GM21423 (cell line): ENCODE measurements around the gene SERPINE1.
"Not testable (repeated sequence)": the region's sequence is repeated elsewhere in the genome, so short reads cannot be mapped to it uniquely, and the experiment has no call there.

Experiments
- ATAC-seq: cut with Tn5 transposase; IDR thresholded peaks from one replicate; pipeline ENCODE4 v1.9.1; 2021; ENCODE audit warnings: mild to moderate bottlenecking, moderate library complexity; ENCODE audit not compliant: unreplicated experiment

The SERPINE1 gene

DNA sequence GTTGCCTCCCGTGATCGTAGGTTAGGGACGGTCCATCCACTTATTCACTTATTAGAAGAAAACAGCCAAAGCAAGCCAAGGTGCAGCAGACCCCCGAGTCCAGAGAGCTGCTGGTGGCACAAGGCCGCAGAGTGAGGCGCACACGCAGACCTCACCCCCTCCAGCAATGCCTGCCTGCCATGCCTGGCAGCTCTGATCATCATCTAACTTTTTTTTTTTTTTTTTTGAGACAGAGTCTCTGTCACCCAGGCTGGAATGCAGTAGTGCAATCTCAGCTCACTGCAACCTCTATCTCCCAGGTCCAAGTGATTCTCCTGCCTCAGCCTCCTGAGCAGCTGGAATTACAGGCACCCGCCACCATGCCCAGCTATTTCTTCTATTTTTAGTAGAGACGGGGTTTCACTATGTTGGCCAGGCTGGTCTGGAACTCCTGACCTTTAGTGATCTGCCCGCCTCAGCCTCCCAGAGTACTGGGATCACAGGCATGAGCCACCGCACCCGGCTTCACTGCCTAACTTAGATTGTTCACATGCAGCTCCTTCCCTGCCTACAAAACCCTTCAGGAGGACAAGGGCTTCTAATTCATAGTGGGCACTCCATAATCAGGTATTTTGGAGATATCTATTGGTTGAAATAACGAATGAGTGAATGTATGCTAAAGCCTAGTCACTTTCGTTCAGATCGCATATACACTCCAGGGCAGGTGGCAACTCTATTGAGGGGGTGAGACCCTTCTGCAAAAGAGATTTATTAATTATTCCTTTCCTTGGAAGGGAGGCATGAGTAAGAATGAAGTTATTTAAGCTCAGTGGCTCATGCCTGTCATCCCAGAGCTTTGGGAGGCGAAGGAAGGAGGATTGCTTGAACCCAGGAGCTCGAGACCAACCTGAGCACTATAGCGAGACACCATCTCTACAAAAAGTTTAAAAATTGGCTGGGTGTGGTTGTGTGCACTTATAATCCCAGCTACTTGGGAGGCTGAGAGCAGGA lies 25.8 kb upstream of the SERPINE1 start:
- no peak for ATAC-seq

DNA sequence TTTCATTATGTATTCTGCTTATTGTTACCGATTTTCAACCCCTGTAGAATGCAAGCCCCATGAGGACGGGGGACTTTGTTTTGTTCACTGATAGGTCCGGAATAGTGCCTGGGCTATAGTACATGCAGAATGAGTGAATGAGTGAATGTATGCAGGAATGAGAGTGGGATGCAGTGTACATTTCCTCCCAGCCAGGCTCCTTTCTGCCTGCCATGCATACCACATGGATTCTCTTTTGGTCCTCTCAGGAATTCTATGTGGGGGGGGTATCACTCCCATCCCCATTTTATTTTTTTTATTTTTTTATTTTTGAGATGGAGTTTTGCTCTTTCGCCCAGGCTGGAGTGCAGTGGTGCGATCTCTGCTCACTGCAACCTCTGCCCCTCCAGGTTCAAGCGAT lies 24.9 kb upstream of the SERPINE1 start:
- no peak for ATAC-seq

DNA sequence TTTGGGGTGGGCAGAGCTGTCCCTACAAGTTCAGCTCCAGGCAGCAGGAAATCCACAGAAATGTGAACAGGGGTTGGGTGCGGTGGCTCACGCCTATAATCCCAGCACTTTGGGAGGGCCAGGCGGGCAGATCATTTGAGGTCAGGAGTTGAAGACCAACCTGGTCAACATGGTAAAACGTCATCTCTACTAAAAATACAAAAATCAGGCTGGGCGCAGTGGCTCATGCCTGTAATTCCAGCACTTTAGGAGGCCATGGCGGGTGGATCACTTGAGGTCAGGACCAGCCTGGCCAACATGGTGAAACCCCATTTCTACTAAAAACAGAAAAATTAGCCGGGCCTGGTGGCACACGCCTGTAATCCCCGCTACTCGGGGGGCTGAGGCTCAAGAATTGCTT lies 23.2 kb upstream of the SERPINE1 start:
- not testable (repeated sequence) for ATAC-seq

DNA sequence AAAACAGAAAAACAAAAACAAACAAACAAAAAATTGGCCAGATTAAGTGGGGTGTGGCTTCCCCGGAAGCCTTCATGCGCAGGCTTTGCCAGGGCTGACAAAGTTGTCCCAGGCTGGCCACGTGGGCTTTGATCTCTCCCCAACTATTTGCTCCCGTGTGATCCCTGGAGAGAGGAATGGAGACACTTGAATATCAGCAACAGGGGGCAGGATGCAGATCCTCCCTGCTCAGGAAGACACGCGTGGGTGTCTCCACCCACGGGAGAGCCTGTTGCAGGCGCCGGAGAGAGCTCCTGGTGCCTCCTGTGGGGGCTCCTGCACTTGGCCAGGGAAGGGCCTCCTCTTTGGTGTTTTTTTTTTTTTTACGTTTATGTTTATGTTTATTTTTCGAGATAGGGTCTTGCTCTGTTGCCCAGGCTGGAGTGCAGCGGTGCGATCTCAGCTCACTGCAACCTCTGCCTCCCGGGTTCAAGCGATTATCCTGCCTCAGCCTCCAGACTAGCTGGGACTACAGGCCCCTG lies 22.7 kb upstream of the SERPINE1 start:
- no peak for ATAC-seq

DNA sequence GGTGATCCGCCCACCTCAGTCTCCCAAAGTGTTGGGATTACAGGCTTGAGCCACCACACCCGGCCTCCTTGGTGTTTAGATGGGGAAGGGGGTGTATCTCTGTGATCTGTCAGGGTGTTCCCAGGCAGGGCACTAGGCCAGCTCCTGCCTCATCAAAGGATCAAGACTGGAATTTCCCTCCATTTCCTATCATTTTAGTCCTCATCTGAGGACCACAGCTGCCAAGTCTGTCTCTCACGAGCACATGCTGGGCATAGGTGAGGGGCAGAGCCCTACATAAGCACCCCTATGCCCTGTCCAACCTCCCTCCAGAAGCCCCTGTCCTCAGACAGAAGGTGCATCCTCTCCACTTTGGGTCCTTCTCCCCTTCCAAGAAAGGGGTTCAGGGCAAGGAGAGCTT lies 22.1 kb upstream of the SERPINE1 start:
- no peak for ATAC-seq

DNA sequence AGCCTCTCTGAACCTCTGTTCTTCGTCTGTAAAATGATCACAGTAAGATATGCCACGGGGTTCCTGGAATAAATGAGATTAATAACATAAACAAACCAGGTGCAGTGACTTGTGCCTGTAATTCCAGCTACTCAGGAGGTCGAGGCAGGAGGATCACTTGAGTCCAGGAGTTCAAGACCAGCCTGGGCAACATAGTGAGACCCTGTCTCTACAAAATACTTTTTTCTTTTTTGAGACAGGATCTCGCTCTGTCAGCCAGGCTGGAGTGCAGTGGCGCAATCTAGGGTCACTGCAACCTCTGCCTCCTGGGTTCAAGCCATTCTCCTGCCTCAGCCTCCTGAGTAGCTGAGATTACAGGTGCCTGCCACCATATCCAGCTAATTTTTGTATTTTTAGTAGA lies 21.7 kb upstream of the SERPINE1 start:
- not testable (repeated sequence) for ATAC-seq

DNA sequence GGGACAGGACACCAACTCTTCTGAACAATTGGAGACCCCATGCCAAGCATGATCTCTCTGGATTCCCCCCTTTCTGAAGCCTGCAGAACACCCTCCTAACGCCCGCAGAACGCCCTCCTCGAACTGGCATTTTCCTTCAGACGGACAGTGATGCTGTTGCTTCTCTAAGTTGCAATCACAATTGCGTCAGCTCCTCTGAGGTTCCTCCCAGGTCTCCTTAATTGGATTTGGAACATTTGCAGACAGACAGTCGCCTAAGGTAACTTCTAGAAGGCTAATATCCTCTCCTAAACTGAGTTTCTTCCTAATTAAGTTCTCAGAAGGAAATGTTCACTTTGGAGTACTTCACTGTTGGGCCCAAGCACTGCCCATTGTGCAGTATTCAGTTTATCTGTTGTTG lies 20.5 kb upstream of the SERPINE1 start:
- no peak for ATAC-seq

DNA sequence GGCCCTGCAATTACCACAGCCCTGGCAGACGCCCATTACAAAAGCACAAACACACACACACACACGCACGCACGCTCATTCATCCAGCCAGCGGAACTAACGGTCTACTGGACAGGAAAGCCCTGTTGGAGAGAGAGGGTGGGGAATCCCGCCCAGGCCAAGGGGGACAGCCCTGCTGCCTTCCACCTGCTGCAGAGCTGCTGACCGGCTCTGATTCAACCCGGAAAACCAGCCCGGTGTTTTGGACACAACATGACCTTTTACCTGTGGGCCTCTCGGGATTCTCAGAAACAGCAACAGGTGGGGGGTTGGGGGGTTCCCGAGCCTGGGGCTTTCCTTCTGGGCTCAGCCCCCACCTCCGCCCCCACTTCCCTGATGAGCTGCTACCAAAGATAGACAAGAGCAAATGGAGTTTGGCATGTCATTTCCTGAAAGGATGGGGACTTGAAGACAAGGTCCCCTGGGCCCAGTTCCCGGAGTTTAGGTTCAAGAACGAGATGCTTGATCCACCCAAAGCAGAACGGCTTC lies 18.5 kb upstream of the SERPINE1 start:
- no peak for ATAC-seq

DNA sequence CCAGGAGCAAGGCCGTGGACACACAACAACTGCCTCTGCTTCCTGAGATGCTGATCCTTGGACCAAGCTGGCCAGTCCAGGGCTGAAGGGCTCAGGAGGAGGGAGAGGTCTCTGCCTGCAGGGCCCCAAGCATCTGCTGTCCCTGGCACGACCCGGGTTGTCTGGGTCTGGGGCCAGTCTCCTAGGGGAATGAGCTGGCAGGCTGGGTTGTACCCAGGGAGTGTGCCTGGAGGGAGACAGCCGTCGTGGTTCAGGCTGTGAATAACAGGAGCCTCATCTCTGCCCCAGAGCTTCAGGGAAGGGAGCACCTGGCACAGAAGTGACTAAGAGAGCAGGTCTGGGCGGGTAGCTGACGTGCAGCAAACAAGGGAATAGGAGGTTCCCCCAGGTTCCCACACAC lies 17.9 kb upstream of the SERPINE1 start:
- no peak for ATAC-seq

DNA sequence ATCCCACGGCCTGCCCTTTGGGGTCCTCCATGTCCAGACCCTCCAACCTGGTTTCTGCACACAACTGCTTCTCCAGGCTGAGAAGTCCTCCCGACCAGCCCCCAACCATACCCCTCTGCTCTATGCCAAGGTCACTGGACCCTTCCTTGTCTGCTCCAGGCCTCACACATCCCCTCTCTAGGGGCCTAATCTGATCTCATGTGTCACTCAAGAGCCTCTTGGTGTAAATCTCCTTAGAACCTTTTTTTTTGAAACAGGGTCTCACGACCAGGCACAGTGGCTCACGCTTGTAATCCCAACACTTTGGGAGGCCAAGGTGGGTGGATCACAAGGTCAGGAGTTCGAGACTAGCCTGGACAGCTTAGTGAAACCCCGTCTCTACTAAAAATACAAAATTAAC lies 17.5 kb upstream of the SERPINE1 start:
- ATAC-seq = no peak

DNA sequence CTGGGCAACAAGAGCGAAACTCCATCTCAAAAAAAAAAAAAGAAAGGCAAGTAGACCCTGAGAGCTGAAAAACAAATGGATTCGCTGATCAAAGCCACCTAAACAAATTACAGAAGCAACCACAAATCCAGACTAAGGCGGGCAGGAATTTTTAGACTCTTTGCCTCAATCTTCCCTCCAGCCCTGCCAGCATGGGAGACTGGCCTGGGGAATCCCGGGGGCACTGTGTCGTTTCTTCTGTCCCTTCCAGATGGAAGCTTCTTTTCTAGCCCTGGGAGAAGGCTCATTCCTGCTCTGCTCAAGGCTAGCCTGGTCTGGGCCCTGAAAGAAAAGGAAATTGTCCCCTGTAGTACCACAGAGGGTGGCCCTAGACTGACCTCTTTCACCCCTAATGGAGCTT lies 15.6 kb upstream of the SERPINE1 start:
- ATAC-seq = no peak

DNA sequence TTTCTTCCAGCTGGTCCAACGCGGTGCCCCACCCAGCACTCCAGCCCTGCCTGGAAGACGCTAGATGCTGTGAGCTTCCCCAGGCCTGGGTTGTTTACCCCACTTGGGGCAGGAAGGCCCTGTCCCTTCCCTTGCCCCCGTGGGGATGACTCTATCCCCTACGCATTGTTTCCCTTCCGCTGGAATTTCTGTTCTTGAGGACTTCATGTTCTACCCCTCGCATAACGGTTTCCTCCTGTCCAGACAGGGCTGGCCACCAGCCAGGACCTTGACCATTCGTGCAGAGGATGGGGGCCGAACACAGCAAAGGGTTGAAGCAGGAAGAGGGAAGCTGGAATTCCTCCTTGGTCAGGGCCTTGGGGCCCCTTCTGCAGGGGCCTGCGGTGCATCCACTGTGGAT lies 14.7 kb upstream of the SERPINE1 start:
- no peak for ATAC-seq

DNA sequence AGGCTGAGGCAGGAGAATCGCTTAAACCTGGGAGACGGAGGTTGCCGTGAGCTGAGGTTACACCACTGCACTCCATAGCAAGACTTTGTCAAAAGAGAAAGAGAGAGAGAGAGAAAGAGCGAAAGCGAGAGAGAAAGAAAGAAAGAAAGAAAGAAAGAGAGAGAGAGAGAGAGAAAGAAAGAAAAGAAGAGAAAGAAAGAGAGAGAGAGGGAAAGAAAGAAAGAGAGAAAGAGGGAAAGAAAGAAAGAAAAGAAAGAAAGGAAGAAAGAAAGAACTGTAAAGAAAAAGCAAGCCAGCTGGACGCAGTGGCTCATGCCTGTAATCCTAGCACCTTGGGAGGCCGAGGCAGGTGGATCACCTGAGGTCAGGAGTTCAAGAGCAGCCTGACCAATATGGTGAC lies 13.8 kb upstream of the SERPINE1 start:
- not testable (repeated sequence) for ATAC-seq

DNA sequence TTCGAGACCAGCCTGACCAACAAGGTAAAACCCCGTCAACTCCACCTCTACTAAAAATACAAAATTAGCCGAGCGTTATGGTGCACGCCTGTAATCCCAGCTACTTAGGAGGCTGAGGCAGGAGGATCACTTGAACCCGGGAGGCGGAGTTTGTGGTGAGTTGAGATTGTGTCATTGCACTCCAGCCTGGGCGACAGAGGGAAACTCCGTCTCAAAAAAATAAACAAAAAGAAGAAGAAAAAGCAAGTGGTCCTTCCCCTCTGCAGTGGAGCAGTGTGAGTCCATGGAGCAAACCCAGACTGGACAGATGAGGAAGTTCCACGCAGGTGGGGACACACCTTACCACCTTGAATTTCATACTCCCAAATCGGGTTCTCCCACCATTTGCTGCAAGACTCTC lies 13.1 kb upstream of the SERPINE1 start:
- ATAC-seq = no peak

DNA sequence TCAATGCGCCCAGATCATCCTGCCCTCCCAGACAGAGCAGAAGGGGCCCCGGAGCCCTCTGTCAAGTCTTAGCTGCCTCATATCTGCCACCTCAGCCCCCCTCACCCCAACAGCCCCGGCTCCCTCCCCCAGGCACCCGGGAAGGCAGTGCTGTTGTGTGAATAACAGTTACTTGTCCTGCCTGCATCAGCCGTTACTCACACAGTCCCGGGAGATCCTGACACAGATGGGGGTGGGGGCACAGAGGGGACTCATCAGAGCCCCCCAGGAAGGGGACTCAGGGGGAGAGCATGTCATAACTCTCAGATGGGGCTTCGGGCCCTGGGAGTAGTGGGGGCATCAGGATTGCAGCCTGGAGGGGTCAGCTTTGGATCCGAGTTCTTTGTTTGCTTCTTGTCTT lies 12.4 kb upstream of the SERPINE1 start:
- no peak for ATAC-seq

DNA sequence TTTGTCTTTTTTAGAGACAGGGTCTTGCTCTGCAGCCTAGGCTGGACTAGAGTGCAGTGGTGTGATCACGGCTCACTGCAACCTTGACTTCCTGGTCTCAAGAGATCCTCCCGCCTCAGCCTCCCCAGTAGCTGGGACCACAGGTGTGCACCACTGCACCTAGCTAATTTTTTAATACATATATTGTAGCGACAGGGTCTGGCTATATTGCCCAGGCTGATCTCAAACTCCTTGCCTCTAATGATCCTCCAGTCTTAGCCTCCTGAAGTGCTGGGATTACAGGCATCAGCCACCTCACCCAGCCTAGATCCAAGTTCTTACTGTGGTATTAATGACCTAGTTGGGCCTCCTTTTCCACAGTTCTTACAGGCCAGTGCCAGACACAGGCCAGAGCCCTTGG lies 11.7 kb upstream of the SERPINE1 start:
- ATAC-seq = no peak

DNA sequence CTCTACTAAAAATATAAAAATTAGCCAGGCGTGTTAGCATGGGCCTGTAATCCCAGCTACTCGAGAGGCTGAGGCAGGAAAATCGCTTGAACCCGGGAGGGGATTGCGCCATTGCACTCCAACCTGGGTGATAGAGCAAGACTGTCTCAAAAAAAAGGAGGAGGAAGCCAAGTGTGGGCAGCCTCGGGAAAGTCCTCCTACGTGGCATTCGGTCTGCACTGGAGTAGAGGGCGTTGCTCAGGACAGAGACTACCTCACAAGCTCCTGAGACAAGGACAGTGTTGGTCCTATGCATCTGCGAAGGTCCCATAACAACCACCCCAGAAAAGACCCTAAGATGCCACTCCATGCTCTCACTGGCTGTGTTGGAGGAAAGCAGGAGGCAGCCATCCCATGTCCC lies 10.0 kb upstream of the SERPINE1 start:
- ATAC-seq = no peak

DNA sequence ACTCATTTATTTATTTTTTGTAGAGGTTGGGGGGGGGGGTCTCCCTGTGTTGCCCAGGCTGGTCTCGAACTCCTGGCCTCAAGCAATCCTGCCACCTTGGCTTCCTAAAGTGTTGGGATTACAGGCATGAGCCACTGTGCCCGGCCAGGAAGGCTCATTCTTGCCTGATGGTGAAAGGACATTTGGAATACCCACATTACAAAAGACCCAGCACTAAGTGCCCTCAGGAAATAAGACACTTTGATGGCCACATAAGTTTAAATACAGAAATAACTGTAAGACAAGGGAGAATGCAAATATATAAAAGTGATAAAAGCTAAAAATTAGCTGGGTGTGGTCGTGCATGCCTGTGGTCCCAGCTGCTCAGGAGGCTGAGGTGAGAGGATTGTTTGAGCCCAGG lies 8.0 kb upstream of the SERPINE1 start:
- no peak for ATAC-seq

DNA sequence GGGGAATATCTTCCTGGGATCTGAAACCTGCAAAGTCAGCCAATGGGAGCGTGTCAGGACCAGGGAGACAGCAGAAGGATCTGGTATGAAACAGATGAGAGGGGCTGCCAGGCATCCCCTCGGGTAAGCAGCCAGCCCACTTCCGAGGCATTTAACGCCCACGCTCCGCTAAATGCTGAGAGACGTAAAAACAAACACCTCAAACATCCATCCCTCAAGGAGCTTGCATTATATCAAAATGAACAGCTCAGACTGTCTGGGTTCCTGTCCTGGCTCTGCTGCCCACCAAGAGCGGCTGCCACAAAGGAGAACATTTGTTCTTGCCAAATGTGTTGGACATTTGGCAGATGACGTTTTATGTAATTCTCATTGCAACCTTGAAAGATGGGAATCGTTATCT lies 7.0 kb upstream of the SERPINE1 start:
- ATAC-seq = no peak

DNA sequence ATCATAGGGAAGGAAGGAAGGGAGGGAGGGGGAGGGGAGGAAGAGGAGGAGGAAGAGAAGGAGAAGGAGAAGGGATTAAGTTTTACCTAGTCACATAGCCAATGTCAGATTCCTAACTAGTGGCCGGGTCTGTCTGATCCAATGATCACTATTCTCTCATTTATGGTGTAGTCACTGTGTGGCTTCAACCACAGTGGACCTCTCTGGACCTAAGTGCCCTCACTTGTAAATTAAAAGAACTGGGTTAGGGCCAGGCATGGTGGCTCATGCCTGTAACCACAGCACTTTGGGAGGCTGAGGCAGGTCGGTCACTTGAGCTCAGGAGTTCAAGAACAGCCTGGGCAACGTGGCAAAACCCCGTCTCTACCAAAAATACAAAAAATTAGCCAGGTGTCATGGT lies 6.6 kb upstream of the SERPINE1 start:
- ATAC-seq = no peak

DNA sequence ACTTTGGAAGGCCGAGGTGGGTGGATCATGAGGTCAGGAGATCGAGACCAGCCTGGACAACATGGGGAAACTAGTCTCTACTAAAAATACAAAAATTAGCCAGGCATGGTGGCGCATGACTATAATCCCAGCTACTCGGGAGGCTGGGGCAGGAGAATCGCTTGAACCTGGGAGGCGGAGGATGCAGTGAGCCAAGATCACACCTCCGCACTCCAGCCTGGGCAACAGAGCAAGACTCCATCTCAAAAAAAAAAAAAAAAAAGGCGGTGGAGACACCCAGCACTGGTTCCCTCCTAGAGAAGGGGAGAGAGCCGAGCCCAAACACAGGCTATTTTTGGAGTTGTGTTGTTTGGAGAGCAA lies 5.3 kb upstream of the SERPINE1 start:
- ATAC-seq = not testable (repeated sequence)
